ENCODE measurements around the gene MLLT3.

Gene MLLT3

GRCh38 chr9:20557890-20558565 is 64.3 kb downstream of the MLLT3 start:
- DNase-seq (ENCODE audit: low read depth) = no peak

DNA sequence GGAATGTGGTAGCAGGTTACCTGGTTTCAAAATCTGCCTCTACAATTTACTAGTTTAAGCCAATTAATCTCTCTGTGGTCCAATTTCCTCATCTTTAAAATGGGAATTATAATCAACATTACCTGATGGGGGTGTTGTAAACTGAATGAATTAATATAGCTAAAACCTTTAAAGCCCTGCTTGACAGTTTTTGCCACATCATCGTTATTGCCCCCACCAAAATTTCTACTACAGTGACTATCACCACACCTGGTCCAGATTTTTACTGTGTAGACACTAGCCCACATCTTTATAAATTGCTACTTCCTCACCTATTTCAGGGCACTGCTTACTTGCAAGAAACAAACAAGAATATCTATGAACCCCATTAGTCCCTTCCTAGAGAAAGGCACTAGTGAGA is 65.0 kb downstream of the MLLT3 start:
- DNase-seq (ENCODE audit: low read depth) = no peak

DNA sequence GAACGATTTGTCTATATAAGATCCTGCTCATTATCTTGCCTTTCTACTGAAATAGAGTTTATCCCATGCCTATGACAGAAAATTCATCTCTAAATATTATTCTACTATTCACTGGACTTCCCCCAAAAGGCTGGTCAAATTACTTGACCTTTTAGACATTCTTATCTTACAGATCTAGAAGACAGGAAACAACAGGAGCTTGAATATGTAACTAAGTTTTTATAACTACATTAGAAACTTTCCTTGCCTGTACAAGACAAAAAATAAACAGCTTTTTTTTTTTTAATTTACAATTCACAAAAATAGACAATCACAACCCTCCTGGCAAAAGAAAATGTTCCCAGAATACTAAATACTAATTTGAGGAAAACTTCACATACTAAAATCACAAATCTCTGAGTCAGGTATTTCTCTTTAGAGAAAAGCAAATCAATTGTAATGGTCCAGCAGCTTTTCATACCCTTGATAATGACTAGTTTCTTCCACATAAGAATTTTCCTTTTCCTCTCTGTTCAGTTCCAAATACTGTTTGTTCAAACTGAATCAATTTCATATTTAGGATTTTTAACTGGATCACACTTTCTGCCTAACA is 68.6 kb downstream of the MLLT3 start:
- DNase-seq (ENCODE audit: low read depth) = peak; percentile 31

DNA sequence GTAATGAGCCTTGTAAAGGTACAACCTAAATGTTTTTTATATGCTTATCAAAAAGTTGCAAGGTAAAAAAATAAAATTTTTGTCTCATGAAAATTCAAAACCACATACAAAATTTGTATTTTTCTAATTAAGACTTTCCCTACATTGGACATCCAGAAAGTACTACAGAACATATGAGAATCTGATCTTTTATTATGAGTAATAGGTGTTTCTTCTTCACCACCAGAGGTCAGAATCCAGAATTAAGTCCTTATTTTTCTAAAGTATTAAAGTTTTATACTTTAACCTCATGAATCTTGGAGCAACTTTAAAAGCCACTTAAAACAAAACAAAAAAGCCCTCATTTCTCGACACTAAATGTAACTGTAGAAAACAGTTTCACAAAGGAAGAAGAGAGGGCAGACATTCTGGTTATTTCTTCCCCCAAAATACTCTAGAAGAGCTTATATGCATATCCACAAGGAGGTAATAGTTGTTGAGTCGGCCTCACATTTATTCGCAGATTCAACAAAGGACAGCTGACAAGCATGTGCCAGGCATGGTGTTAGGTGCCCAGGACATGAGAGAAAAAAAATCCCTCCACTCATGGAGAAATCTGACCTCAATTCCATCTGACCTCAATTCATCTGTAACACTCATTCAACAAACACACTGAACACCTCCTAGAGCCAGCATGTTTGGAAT is 69.3 kb downstream of the MLLT3 start:
- peak; percentile 35 for DNase-seq (ENCODE audit: low read depth)

GRCh38 chr9:20551835-20552234 is 70.5 kb downstream of the MLLT3 start:
- no peak for DNase-seq (ENCODE audit: low read depth)

DNA sequence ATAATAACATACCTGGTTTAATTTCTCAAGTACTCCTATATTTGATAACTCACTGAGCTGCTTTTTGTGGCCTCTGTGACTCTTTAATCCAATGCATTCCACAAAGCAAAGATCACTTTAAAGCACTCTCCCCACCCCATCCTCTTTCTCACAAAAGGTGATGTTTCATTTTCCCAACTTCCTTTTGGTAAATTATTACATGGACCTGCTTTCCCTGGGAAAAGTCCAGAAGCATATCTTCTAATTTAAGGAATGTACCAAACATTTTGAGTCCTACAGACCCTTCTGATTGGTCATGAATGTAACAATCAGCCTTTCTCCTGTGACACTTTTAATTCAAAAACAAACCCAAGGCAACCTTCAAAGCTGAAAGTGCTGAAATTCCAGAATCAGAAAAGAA is 71.1 kb downstream of the MLLT3 start:
- DNase-seq (ENCODE audit: low read depth) = peak; percentile 29

DNA sequence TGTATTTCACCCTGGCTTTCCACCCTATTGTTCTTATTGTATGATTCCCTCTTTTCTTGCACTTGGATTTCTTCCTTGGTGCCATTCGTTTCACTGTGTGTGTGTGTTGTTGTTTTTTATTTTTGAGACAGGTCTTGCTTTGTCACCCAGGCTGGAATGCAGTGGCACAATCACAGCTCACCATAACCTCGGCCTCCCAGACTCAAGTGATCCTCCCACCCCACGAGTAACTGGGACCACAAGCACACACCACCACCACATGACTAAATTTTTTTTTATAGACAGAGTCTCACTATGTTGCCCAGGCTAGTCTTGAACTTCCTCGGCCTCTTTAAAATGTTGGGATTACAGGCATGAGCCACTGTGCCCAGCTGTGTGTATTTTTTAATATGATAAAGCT is 72.0 kb downstream of the MLLT3 start:
- no peak for DNase-seq (ENCODE audit: low read depth)

DNA sequence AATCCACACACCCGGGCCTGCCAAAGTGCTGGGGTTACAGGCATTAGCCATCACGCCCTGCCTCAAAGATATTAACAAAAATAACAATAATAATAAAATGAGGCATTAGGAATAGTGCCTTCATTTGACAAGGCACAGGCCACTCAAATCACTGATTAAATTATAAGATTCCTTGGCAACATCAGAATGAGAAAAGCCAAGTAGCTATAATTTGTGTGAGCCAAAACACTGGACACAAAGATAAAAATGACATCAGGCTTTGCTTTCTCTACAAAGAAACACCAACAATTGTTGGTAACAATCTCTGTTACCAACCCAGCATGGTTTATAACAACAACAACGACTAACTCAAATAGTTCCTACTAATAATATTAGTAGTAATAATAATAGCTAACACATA is 73.2 kb downstream of the MLLT3 start:
- no peak for DNase-seq (ENCODE audit: low read depth)

GRCh38 chr9:20545023-20545622 is 77.2 kb downstream of the MLLT3 start:
- DNase-seq (ENCODE audit: low read depth) = no peak

DNA sequence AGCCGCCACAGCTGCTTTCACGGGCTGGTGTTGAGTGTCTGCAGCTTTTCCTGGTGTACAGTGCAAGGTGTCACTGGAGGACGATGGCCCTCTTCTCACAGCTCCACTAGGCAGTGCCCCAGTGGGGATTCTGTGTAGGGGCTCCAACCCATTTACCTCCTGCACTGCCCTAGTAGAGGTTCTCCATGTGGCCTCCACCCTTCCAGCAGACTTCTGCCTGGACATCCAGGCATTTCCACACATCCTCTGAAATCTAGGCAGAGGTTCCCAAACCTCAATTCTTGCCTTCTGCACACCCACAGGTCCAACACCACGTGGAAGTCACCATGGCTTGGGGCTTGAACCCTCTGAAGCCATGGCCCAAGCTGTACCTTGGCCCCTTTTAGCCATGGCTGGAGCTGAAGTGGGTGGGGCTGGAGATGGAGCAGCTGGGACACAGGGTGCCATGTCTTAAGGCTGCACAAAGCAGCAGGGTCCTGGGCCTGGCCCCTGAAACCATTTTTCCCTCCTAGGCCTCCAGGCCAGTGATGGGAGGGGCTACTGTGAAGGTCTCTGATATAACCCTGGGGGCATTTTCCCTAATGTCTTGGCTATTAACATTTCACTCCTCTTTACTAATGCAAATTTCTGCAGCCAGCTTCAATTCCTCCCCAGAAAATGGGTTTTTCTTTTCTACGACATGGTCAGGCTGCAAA is 82.0 kb downstream of the MLLT3 start:
- DNase-seq (ENCODE audit: low read depth) = no peak

DNA sequence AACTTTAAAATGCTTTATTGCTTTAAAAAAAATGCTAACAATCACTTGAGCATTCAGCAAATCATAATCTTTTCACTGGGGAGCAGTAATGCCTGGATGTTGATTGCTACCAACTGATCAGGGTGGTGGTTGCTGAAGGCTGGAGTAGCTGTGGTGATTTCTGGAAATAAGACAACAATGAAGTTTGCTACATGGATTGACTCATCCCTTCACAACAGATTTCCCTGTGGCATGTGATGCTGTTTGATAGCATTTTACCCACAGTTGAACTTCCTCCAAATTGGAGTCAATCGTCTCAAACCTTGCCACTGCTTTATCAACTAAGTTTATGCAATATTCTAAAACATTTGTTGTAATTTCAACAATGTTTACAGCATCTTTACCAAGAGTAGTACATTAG is 83.3 kb downstream of the MLLT3 start:
- peak; percentile 31 for DNase-seq (ENCODE audit: low read depth)

DNA sequence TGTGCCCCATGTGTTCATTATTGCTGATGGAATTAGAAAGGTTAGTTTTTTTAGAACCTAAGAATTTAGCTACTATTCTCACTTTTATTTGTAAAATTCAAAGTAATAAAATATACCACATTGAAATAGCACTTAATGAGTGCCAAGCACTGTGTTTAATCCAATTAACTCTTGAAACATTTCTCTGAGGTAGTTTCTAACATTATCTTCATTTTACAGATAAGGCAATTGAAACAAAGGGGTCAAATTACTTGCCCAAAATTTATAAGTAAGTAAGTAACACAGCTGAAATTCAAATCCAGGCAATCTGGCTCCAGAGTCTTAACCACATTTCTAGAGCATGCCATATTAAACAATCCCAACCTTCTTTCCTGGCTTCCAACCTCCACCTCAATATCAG is 84.2 kb downstream of the MLLT3 start:
- DNase-seq (ENCODE audit: low read depth) = no peak

- no peak for DNase-seq (ENCODE audit: low read depth)
Observed at GRCh38 chr9:20537294-20537693, 85.0 kb downstream of the MLLT3 start.

- no peak for DNase-seq (ENCODE audit: low read depth)
Observed at GRCh38 chr9:20532584-20532983, 89.7 kb downstream of the MLLT3 start.

GRCh38 chr9:20529837-20530236 is 92.5 kb downstream of the MLLT3 start:
- no peak for DNase-seq (ENCODE audit: low read depth)

GRCh38 chr9:20528253-20528652 is 94.0 kb downstream of the MLLT3 start:
- DNase-seq (ENCODE audit: low read depth) = no peak

- DNase-seq (ENCODE audit: low read depth) = peak; percentile 68
Observed at GRCh38 chr9:20526500-20527319, 95.6 kb downstream of the MLLT3 start.

GRCh38 chr9:20524776-20525175 is 97.5 kb downstream of the MLLT3 start:
- no peak for DNase-seq (ENCODE audit: low read depth)

DNA sequence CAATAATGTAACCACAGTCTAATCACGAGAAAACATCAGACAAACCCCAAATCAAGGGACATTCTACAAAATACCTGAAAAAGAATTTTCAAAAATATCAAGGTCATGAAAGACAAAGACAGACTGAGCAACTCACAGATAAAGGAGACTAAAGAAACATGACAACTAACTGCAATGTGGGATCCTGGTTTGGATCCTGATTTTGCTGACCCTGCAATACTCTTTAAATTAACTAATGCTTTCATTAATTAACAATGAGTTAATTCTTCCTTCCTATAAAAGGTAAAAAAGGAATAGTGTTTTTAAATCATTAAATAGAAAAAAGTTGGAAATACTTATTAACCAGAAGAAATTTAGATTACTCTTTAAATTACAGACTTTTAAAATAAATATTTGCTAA is 103.6 kb downstream of the MLLT3 start:
- no peak for DNase-seq (ENCODE audit: low read depth)

- peak; percentile 49 for DNase-seq (ENCODE audit: low read depth)
Observed at GRCh38 chr9:20513126-20513913, 109.0 kb downstream of the MLLT3 start.

GRCh38 chr9:20512636-20513035 is 109.7 kb downstream of the MLLT3 start:
- peak; percentile 57 for DNase-seq (ENCODE audit: low read depth)
